Effector memory CD8-positive, alpha-beta T cell (primary cell): Measurements from ENCODE around the gene MYL3.

Experiments used
- ATAC-seq: fragments of 150-1000 bp; cut with Tn5 transposase; replicated peaks from 2 replicates; pipeline ENCODE4 v1.10.0; 2021; ENCODE audit warnings: mild to moderate bottlenecking, moderate library complexity
- DNase-seq, 3 experiments: peaks; one replicate each; pipeline ENCODE4 v3.0.0; 2021
- H3K27ac Mint-ChIP-seq, 2 donors: one replicate each; pipeline ENCODE4 v1.8.0; 2022; ENCODE audit warnings: mild to moderate bottlenecking in 2 of 2, mixed read lengths in 2 of 2, moderate library complexity in 2 of 2
- H3K27me3 Mint-ChIP-seq, 2 donors: one replicate each; pipeline ENCODE4 v1.8.0; 2022; ENCODE audit warnings: mixed read lengths in 2 of 2
- H3K36me3 Mint-ChIP-seq: one replicate; pipeline ENCODE4 v1.8.0; 2022; ENCODE audit warnings: mild to moderate bottlenecking, moderate library complexity, mixed read lengths; ENCODE audit not compliant: insufficient read depth
- H3K4me1 Mint-ChIP-seq, 2 donors: one replicate each; pipeline ENCODE4 v1.8.0; 2022; ENCODE audit warnings: low read depth in 2 of 2, mixed read lengths in 2 of 2
- H3K4me3 Mint-ChIP-seq, 2 donors: one replicate each; pipeline ENCODE4 v1.8.0; 2022; ENCODE audit warnings: mild to moderate bottlenecking in 2 of 2, mixed read lengths in 2 of 2, moderate library complexity in 2 of 2
- H3K9me3 Mint-ChIP-seq, 2 donors: one replicate each; pipeline ENCODE4 v1.8.0; 2022; ENCODE audit warnings: mixed read lengths in 2 of 2

MYL3 gene

DNA sequence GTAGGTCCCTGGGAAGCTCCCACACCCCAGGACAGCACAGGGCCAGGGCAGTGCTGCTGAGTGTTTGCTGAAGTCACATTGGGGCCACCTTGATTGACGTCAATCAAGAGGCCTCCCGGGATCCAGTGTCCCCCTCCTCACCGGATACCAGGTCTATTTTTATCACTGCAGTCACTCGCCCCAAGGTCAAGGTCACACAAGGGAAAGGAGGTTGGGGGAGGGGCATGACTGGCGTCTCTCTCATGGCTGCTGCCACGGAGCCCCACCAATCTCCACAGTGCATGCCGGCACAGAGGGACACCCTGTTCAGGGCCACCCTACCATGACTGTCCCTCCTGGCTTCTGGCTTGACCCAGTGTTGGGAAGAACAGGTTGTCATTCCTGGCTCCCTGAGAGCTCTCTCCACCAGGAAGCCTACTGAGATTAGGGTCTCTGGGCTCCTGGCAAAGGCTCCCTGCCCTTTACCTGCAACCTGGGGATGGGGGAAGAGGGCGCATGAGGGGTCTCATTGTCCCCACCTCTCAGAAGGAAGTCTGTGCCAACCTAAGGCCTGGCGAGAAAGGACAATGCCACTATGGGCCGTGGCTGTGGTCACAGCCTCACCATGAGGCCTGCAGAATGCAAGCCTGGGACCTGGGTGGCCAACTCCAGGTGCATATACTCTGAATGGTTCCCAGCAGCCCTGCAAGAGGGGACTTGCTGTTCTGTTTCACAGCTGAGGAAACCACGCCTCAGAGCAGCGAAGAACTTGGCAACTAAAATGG is 1.5 kb downstream of the MYL3 start:
- H3K27ac Mint-ChIP-seq, result no peak overlapping the region
- ATAC-seq (no peak), DNase-seq (no peak)

DNA sequence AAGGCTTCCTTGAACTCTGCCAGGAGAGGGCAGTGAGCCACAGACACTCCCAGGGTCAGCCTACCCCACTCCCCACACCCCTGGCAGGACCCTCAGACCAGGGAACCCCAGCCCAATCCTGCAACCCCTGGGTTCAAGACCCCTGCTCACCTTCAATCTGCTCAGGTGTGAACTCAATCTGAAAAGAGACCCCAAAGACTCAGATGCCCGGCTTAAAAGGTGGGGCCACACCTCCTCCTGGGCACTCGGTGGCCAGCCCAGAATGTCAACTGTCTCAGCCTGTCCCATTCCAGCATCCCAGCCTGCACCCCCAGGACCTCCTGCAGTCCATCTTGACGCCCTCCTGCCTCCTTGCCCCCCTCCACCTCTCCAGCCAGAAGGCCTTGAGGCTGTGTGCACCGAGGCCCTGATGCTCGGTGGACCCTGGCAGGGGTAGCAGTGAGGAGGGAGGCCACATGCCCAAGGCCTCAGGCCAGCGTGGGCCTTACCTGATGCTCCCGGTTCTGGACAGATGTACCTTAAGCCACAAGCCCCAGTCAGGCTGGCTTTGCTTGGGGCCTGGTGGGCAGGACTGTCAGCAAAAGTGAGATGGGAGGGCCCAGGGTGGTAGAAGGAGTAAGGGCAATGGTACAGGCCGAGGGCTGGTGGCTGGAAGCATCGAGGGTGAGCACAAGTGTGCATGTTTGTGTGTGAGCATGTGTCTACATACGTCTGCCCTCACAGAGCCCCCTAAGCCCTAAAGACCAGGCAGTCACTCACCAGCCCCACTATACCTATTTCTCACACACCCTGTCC is 2.2 kb downstream of the MYL3 start:
- Mint-ChIP-seq H3K27ac (no peak overlapping the region), H3K27me3 (peaks cover 21 to 32% of the 10 kb centered on the region in 2 donors), H3K4me3 (no peak overlapping the region), H3K36me3 (no peaks in the 10 kb centered on the region), H3K9me3 (no peaks in the 10 kb centered on the region), H3K4me1 (peaks cover 4% of the 10 kb centered on the region in 2 donors)
- DNase-seq (no peak), ATAC-seq (no peak)

More for the DNA sequence above, 1.5 kb downstream of the MYL3 start:
- no peaks in the 10 kb centered on the region for H3K9me3 Mint-ChIP-seq
- no peaks in the 10 kb centered on the region for H3K36me3 Mint-ChIP-seq
- H3K4me3 Mint-ChIP-seq, result no peak overlapping the region
- peaks cover 14 to 24% of the 10 kb centered on the region in 2 donors for H3K27me3 Mint-ChIP-seq
- H3K4me1 Mint-ChIP-seq, result peaks cover 4% of the 10 kb centered on the region in 2 donors

GRCh38 chr3:46860017-46860809 is 3.0 kb downstream of the MYL3 start:
- DNase-seq (no peak), ATAC-seq (no peak)
- H3K36me3 Mint-ChIP-seq, result no peaks in the 10 kb centered on the region
- H3K4me3 Mint-ChIP-seq, result no peak overlapping the region
- H3K27me3 Mint-ChIP-seq, result peaks cover 21 to 39% of the 10 kb centered on the region in 2 donors
- no peaks in the 10 kb centered on the region for H3K9me3 Mint-ChIP-seq
- peaks cover 4% of the 10 kb centered on the region in 2 donors for H3K4me1 Mint-ChIP-seq
- no peak overlapping the region for H3K27ac Mint-ChIP-seq

- Mint-ChIP-seq H3K9me3 (no peaks in the 10 kb centered on the region), H3K4me3 (no peak overlapping the region), H3K36me3 (no peaks in the 10 kb centered on the region), H3K27ac (no peak overlapping the region), H3K27me3 (peaks cover 21 to 39% of the 10 kb centered on the region in 2 donors), H3K4me1 (peaks cover 4% of the 10 kb centered on the region in 2 donors)
- no peak for ATAC-seq
- no peak for DNase-seq
Measured at GRCh38 chr3:46859001-46859710, 4.1 kb downstream of the MYL3 start.

DNA sequence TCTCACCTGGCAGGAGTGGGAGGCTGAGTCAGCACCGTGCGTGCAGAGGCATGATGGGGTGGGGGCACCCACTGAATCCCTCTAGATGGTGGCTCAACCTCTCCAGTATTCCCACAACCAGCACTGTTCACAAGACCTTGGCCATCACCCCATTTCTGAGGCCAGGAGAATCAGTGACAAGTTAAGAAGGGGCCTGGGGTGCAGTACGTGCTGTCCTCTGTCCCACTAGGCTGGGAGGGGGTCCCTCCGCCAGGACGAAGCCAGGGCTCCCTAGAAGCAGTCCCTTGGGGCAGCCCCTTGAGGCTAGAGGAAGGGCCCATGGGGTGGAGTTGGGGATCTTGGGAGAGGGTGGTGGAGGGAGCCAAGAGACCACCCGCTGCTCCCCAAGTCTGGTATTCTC is 4.8 kb downstream of the MYL3 start:
- ATAC-seq, result no peak
- H3K36me3 Mint-ChIP-seq, result no peaks in the 10 kb centered on the region
- no peak for DNase-seq
- peaks cover 21 to 39% of the 10 kb centered on the region in 2 donors for H3K27me3 Mint-ChIP-seq
- H3K9me3 Mint-ChIP-seq, result no peaks in the 10 kb centered on the region
- H3K27ac Mint-ChIP-seq, result no peak overlapping the region
- H3K4me1 Mint-ChIP-seq, result peaks cover 4% of the 10 kb centered on the region in 2 donors
- H3K4me3 Mint-ChIP-seq, result no peak overlapping the region

DNA sequence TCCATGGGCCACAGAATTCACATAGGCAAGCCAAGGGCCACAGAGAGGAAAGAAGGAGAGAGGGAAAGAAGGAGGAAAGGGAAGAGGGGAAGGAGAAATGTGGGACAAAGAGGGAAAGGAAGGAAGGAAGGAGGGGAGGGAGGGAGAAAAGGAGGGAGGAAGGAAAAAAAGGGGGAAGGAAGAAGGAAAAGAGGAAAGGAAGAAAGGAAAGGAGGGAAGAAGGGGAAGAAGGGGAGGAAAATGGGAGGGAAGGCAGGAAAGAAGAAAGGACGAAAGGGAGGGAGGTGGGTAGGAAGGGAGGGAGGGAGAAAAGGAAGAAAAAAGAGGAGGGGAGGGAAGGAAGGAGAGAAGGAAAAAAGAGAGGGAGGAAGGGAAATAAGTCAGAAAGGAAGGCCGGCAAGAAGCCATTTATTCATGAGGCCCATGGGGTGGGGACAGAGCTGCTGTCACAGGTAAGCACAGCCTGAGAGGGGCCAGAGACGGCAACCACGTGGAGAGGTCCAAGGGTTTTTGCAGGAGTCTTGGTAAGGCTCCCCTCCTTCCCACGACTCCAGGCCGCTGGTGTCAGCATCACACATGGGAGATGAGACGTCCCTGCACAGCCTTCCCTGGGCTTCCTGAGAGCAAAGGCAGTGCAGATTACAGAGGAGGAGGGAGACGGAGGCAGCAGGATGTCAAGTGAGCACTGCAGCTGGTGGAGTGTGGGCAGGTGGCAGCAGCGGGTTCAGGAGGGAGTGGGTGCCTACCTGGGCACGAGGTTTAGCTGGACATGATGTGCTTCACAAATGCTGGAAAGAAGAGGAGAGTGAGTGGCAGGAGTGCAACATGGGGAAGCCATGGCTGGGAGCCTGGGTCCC is 5.5 kb downstream of the MYL3 start:
- no peaks in the 10 kb centered on the region for H3K9me3 Mint-ChIP-seq
- no peak for ATAC-seq
- peaks cover 21 to 39% of the 10 kb centered on the region in 2 donors for H3K27me3 Mint-ChIP-seq
- no peak for DNase-seq
- peaks cover 4% of the 10 kb centered on the region in 2 donors for H3K4me1 Mint-ChIP-seq
- no peak overlapping the region for H3K4me3 Mint-ChIP-seq
- H3K27ac Mint-ChIP-seq, result no peak overlapping the region
- no peaks in the 10 kb centered on the region for H3K36me3 Mint-ChIP-seq

DNA sequence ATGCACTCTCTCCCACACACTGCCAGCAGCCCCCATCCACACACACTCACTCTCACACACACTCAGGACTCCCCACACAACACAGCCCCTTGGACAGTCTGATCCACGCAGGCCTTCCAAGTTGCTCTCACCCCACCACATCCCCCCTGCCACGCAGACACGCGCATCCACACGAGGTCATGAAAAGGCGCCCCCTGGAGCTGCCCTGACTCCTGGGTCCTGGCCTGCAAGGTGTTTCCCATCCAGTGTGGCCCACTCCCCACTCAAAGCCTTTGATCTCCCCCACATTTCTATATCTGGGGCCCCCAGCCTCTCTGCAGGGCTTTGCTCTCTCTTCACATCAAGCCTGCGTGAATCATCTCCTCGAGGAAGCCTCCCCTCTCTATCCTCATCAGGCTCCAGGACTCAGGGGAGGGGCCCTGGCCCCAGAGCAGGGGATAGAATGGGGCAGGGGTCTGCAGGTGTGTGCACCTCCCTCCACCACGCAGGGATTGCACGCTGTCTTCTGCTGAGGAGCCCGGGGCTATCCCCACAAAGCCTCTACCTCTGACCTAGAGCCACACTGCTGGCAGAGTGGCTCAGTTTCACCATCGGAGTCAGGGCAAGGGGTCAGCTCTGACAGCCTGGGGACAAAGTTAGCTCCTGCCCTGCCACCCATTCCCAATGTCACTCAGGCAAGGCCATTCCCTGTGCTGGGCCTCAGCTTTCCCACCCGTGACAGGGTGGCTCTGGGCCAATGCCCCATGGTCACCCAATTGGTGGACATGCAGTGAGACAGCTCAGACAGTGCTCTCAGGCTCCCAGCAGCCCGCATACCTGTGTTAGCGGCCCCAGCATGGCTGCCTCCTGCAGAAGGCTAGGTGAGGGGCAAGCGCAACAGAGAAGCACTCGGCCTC is 6.4 kb downstream of the MYL3 start:
- DNase-seq, result no peak
- Mint-ChIP-seq H3K27me3 (peaks cover 21 to 39% of the 10 kb centered on the region in 2 donors), H3K4me3 (no peak overlapping the region)

GRCh38 chr3:46854555-46854991 is 8.7 kb downstream of the MYL3 start:
- no peak overlapping the region for H3K4me3 Mint-ChIP-seq
- no peak for DNase-seq
- no peaks in the 10 kb centered on the region for H3K9me3 Mint-ChIP-seq
- H3K36me3 Mint-ChIP-seq, result no peaks in the 10 kb centered on the region
- peaks cover 21 to 39% of the 10 kb centered on the region in 2 donors for H3K27me3 Mint-ChIP-seq
- no peak for ATAC-seq
- peaks cover 4% of the 10 kb centered on the region in 2 donors for H3K4me1 Mint-ChIP-seq
- H3K27ac Mint-ChIP-seq, result no peak overlapping the region

More for the DNA sequence above, 6.4 kb downstream of the MYL3 start:
- no peaks in the 10 kb centered on the region for H3K9me3 Mint-ChIP-seq
- no peaks in the 10 kb centered on the region for H3K36me3 Mint-ChIP-seq
- H3K27ac Mint-ChIP-seq, result no peak overlapping the region
- ATAC-seq, result no peak
- peaks cover 4% of the 10 kb centered on the region in 2 donors for H3K4me1 Mint-ChIP-seq

GRCh38 chr3:46853441-46854415 is 9.5 kb downstream of the MYL3 start:
- no peak overlapping the region for H3K27ac Mint-ChIP-seq
- DNase-seq (no peak), ATAC-seq (no peak)
- H3K27me3 Mint-ChIP-seq, result peaks cover 21 to 34% of the 10 kb centered on the region in 2 donors
- H3K4me1 Mint-ChIP-seq, result peaks cover 4 to 5% of the 10 kb centered on the region in 2 donors
- H3K4me3 Mint-ChIP-seq, result no peak overlapping the region
- H3K36me3 Mint-ChIP-seq, result no peaks in the 10 kb centered on the region
- H3K9me3 Mint-ChIP-seq, result no peaks in the 10 kb centered on the region

GRCh38 chr3:46852839-46853355 is 10.3 kb downstream of the MYL3 start:
- ATAC-seq, result no peak
- no peak overlapping the region for H3K4me3 Mint-ChIP-seq
- H3K9me3 Mint-ChIP-seq, result no peaks in the 10 kb centered on the region
- no peak for DNase-seq
- peaks cover 3% of the 10 kb centered on the region in 2 donors for H3K4me1 Mint-ChIP-seq
- H3K27ac Mint-ChIP-seq, result no peak overlapping the region
- H3K27me3 Mint-ChIP-seq, result peaks cover 18 to 26% of the 10 kb centered on the region in 2 donors
- H3K36me3 Mint-ChIP-seq, result no peaks in the 10 kb centered on the region
